ENCODE measurements around the gene ABCC3.

GRCh38 chr17:50601823-50602375 lies 32.8 kb upstream of the ABCC3 start:
- TF ChIP-seq, protein P1, sequence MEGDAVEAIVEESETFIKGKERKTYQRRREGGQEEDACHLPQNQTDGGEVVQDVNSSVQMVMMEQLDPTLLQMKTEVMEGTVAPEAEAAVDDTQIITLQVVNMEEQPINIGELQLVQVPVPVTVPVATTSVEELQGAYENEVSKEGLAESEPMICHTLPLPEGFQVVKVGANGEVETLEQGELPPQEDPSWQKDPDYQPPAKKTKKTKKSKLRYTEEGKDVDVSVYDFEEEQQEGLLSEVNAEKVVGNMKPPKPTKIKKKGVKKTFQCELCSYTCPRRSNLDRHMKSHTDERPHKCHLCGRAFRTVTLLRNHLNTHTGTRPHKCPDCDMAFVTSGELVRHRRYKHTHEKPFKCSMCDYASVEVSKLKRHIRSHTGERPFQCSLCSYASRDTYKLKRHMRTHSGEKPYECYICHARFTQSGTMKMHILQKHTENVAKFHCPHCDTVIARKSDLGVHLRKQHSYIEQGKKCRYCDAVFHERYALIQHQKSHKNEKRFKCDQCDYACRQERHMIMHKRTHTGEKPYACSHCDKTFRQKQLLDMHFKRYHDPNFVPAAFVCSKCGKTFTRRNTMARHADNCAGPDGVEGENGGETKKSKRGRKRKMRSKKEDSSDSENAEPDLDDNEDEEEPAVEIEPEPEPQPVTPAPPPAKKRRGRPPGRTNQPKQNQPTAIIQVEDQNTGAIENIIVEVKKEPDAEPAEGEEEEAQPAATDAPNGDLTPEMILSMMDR (conservative IDR thresholded peaks at IDR 0.05 in 1 of 2, IDR thresholded peaks at IDR 0.05 in 1 of 2; ENCODE audit: low read depth in 1 of 2, low read length in 2 of 2) = no peak
- TF ChIP-seq EZH2 (IDR thresholded peaks at IDR 0.05; ENCODE audit: low read length, missing control alignments) = no peak
